GM12865 (cell line): ENCODE data around the gene PHPT1.

Experiments used
- DNase-seq: peaks from one replicate; pipeline ENCODE4 v3.0.0; 2010; ENCODE audit warnings: low read depth
- H3K4me3 ChIP-seq: 2 replicates; pipeline ENCODE4 v1.5.1; 2011; ENCODE audit warnings: mild to moderate bottlenecking, low read depth, low read length, control low read depth
- TF ChIP-seq, protein P1 (sequence below): IDR thresholded peaks from 2 replicates; pipeline ENCODE4 v1.5.1; 2011; ENCODE audit warnings: low read length, control low read depth, low read depth, inconsistent platforms; ENCODE audit not compliant: insufficient read depth; ENCODE audit errors: missing control alignments

Gene PHPT1

DNA sequence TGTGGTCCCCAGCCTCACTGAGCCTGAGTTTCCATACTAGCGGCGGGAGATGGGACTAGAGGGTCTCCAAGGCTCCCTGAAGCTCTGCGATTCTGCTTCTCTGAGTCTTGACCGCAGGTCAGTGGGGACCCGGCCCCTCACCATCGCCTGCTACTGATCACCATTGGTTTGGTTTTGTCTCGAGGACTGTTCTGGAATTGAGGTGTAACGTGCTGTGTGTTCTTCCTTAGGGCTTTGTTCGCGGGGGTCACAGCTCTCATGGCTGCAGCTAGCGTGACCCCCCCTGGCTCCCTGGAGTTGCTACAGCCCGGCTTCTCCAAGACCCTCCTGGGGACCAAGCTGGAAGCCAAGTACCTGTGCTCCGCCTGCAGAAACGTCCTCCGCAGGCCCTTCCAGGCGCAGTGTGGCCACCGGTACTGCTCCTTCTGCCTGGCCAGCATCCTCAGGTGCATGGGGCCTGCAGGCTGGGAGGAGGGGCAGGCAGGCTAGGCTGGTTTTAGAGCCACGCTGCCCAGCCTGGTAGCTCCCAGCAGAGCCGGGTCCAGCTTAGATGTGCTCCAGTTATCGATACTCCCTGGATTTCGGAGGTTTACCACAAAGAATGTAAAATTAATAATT lies 49.4 kb downstream of the PHPT1 start:
- no peak overlapping the region for H3K4me3 ChIP-seq
- TF ChIP-seq, protein P1, sequence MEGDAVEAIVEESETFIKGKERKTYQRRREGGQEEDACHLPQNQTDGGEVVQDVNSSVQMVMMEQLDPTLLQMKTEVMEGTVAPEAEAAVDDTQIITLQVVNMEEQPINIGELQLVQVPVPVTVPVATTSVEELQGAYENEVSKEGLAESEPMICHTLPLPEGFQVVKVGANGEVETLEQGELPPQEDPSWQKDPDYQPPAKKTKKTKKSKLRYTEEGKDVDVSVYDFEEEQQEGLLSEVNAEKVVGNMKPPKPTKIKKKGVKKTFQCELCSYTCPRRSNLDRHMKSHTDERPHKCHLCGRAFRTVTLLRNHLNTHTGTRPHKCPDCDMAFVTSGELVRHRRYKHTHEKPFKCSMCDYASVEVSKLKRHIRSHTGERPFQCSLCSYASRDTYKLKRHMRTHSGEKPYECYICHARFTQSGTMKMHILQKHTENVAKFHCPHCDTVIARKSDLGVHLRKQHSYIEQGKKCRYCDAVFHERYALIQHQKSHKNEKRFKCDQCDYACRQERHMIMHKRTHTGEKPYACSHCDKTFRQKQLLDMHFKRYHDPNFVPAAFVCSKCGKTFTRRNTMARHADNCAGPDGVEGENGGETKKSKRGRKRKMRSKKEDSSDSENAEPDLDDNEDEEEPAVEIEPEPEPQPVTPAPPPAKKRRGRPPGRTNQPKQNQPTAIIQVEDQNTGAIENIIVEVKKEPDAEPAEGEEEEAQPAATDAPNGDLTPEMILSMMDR: no peak
- DNase-seq: no peak

DNA sequence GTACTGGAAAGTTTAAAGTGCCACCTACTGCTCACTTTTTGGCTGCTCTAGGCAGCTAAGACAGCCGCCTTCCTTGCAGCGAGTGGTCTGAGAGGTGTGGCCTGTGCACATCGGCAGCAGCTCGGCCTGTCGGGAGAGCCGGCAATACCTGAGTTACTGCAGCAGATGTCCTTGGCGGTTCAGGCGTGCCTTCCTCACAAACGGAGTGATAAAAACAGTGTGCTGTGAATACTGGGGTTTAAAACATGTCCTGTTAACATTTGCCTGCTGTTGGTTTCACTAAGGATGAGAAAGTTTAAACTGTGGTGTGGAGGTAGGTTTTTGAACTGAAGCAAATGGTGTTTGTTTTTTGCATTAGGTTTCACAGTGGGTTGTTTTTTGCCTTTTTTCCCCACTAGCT lies 50.0 kb downstream of the PHPT1 start:
- H3K4me3 ChIP-seq: no peak overlapping the region
- TF ChIP-seq, protein P1: peak; percentile 12
- peak; percentile 96 for DNase-seq

DNA sequence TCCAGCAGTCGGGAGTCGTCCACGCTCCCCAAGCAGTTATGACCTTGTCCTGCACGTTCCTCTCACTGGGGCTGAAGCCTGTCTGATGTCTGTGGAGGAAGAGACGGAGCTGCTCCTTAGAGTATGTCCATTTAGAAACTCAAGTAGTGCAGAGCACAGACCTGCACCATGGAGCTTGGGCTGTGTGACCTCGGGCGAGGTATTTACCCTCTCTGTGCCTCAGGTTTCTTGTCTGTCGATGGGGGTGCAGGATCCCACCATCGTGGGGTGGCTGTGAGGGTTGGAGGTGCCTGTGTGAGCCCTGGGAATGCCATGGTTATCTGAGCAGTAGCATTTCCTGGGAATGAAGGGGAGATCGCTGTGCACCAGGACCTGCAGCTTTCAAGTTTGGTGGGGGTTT lies 51.3 kb downstream of the PHPT1 start:
- DNase-seq: no peak
- TF ChIP-seq, protein P1: no peak
- no peak overlapping the region for H3K4me3 ChIP-seq
